Vagina (tissue), 2 donors: ENCODE results near the gene LMCD1.

Experiments
- CTCF ChIP-seq, 3 experiments: fragments of 450-650 bp in 2 of 3; fragments of 200-600 bp in 1 of 3; sonication (generic) in 1 of 3; IDR thresholded peaks; one replicate each; pipeline ENCODE4 v1.5.1; 2017 to 2019; ENCODE audit warnings: antibody characterized with exemption in 3 of 3, mild to moderate bottlenecking in 2 of 3, moderate library complexity in 2 of 3
- POLR2A ChIP-seq, 2 donors: fragments of 450-650 bp; IDR thresholded peaks; one replicate each; pipeline ENCODE4 v1.6.1; 2017; ENCODE audit warnings: antibody characterized with exemption in 2 of 2, mild to moderate bottlenecking in 2 of 2, moderate library complexity in 2 of 2

DNA sequence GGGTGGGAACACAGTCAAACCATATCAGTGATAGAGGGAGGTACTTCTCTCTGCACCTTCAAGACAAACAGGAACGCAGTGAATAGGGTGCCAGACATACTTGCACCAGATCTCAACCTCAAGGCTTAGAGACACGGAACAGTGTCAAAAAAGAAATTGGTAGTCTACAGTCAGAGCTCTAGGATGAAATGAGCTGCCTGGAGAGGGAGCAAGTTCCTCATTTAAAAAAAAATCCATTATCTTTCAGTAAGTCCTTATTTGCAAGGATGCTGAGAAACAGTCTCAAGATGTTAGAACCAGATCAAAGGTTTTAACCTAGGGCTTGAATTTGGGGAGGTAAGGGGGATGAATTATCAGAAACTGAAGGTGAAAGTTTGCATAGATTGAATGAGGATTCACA lies 20.2 kb upstream of the LMCD1 start:
- TF ChIP-seq CTCF (IDR thresholded peaks at IDR 0.05) (peak in 1 of 3 experiments; percentile 30), POLR2A (IDR thresholded peaks at IDR 0.05) (no peak)
